ENCODE data around the gene SETD6. TPM values are rescaled to one million over a fixed set of nuclear protein-coding genes. Genes with fewer than 3 reads are reported as not detected.

SETD6 gene
- polyA plus RNA-seq, 1 donor: 17.0 TPM

- DNase-seq (ENCODE audit: low read depth): no peak
These were observed 7.2 kb upstream of the SETD6 start for GRCh38 chr16:58507963-58508670.

- no peak for DNase-seq (ENCODE audit: low read depth)
These were observed 6.6 kb upstream of the SETD6 start for GRCh38 chr16:58508671-58509251.

- no peak for DNase-seq (ENCODE audit: low read depth)
These were observed 5.8 kb upstream of the SETD6 start for GRCh38 chr16:58509256-58510096.

DNA sequence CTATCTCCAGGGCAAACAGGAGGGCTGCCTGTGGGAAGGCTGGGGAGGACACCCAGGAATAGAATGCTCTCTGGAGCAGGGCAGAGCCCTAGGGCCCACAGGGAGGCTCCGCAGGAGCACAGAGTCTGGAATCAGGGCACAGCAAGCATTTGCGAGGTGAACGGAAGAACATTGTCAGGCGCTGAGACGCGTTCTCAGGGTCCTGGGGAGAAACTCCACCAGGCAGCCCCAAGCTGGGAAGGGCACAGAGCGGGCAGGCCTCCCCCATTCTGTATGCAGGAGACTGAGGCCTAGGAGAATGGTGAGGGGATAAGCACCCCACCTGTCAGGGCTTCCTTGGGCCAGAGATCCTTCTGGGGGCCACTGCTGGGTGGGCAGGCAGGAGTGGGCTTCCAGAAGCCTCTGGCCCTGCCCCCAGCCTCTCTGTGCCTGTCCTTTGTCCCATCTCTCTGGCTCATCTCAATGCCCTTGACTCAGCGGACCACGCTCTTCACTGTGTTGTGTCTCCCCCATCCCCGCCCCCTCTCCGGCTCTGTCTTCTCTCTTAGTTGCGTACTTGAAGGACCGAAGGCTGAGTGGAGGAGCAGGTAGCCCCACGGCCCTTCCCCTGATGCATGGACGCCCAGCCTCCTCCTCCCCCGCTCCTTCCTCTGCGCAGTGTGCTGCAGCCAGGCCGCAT lies 5.1 kb upstream of the SETD6 start:
- no peak for DNase-seq (ENCODE audit: low read depth)

- DNase-seq (ENCODE audit: low read depth): no peak
These were observed 4.3 kb upstream of the SETD6 start for GRCh38 chr16:58510776-58511628.

DNA sequence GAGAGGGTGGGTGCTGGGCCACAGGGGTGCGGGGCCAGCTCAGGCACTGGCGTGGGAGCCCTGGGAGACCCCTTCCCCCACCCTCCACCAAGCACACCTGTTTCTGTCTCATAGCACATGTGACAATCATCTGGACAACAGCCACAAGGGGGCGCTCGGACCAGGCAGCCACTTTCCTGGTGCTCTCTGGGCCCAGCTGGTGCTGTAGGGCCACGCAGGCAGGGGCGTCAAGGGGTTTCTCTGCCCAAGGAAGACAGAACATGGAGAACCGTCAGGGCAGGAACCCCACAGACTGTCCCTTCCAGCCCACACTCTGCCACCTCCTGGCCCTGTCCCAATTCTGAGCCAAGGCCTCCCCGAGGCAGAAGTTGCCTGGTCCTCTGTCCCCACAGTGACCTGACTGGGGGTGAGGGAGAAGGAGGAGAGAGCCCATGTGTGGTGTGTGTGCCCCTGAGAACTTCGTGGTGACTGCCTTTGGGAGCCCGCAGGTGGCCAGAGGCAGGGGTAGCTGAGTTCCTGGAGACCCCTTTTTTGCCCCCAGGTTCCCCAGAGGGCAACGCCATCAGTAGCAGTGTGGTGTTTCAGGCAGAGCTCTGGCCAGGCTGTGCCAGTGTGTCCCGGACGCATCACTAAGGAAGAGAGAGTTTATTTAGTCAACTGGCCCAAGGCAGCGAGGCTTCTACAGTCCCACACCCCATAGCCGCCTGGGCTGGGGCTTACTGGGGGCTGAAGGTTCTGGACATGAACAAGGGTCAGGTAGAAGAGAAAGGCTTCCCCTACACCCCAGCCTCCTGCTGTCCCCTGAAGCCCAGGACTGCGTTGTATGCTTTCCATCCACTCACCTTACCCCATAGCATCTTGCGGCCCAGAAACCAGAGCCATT lies 3.1 kb upstream of the SETD6 start:
- no peak for DNase-seq (ENCODE audit: low read depth)

GRCh38 chr16:58513874-58514273 lies 1.4 kb upstream of the SETD6 start:
- no peak for DNase-seq (ENCODE audit: low read depth)

- DNase-seq (ENCODE audit: low read depth): no peak
These were observed 802 bp downstream of the SETD6 start for GRCh38 chr16:58515871-58516767.

GRCh38 chr16:58516768-58517107 lies 1.4 kb downstream of the SETD6 start:
- no peak for DNase-seq (ENCODE audit: low read depth)

DNA sequence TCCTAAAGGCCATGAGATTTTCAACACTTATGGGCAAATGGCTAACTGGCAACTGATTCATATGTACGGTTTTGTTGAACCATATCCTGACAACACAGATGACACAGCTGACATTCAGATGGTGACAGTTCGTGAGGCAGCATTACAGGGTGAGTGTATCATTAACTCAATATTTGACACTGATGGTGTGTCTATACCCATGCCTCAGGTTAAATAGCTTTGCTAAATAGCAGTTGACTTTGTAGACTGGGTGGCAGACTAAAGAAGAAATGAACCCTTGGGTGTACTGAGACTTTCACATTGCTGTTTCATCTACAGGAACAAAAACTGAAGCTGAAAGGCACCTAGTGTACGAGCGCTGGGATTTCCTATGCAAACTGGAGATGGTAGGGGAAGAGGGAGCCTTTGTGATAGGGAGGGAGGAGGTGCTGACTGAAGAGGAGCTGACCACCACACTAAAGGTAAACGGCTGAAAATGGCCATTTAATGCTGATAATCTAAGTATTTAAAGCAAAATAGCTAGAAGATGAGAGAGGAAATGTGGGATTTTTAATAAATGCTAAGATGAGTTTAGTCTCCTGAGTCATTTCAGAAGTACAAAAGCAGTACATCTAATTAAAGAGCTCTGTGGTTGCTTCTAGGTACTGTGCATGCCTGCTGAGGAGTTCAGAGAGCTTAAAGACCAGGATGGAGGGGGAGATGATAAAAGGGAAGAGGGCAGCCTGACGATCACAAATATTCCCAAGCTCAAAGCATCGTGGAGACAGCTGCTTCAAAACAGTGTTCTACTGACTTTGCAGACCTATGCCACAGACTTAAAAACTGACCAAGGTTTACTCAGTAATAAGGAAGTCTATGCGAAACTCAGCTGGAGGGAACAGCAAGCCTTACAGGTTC lies 3.0 kb downstream of the SETD6 start:
- no peak for DNase-seq (ENCODE audit: low read depth)

GRCh38 chr16:58518980-58519368 lies 3.7 kb downstream of the SETD6 start:
- no peak for DNase-seq (ENCODE audit: low read depth)

DNA sequence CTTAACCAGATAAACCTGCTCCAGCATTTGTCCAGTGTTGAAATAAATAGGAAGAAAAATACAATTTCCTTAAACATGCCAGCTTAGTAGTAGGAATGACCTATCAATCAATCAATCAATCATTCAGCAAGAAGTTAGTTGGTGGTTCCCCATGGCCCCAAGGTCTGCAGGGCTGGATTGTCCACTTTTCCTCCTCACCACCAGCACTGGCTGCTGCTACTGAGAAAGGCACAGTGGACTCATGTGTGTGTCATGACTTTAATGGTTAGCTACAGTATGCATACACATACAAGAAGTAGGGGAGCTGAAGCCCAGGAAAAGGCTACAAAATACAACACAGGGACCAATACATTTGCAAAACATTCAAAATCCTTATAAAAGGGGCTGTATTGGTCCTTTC lies 4.4 kb downstream of the SETD6 start:
- DNase-seq (ENCODE audit: low read depth): no peak

DNA sequence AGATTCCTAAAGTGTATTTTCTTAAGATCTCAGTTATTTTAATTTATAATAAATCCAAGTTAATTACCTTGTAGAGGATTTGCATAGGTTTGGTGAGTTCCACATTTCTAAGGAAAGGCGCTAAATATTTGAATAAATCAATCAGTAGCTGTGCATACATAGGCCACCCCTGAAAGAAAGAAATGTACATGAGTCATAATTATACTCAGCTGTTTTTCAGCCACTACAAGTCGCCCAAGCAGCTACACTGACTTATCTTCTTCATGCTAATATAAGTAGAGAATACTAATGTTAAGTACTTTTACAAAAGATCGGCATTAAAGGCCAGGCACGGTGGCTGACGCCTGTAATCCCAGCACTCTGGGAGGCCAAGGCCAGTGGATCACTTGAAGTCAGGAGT lies 14.9 kb downstream of the SETD6 start:
- DNase-seq (ENCODE audit: low read depth): no peak

GRCh38 chr16:58532414-58532813 lies 17.1 kb downstream of the SETD6 start:
- no peak for DNase-seq (ENCODE audit: low read depth)

GRCh38 chr16:58533751-58534470 lies 18.6 kb downstream of the SETD6 start:
- DNase-seq (ENCODE audit: low read depth): no peak

DNA sequence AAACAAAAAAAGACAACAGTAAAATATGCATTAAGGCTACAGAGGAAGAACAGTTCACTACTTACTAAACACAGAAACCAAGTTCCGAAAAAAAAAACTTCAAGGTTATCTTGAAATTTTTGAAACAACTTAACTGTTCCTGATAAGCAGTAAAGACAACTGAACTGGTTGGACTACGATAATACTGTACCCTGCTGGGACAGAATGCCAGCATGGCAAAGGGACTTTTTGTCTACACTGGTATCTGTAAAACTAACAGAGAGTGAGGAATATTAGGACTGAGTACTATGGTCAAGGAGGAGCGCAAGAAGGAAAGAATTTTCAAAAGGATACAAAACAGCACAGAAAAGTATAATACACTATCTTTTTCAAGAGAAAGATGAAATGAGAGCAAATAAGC lies 19.8 kb downstream of the SETD6 start:
- DNase-seq (ENCODE audit: low read depth): no peak

GRCh38 chr16:58536278-58536677 lies 21.0 kb downstream of the SETD6 start:
- DNase-seq (ENCODE audit: low read depth): no peak
